Mesendoderm (in vitro differentiated cells): Measurements from ENCODE around the gene MED13.

ENCODE experiments used
- DNase-seq: peaks from one replicate; pipeline ENCODE4 v3.0.0; 2013
- H2AK5ac ChIP-seq: 2 replicates; pipeline ENCODE4 v1.6.1; 2013; ENCODE audit warnings: low read length, inconsistent platforms
- H2BK120ac ChIP-seq: 2 replicates; pipeline ENCODE4 v1.6.1; 2013; ENCODE audit warnings: low read depth, mild to moderate bottlenecking, low read length, moderate library complexity, mixed read lengths
- H2BK15ac ChIP-seq: replicated peaks from 2 replicates; pipeline ENCODE4 v1.6.1; 2013; ENCODE audit warnings: low read depth, mild to moderate bottlenecking, moderate library complexity
- H2BK5ac ChIP-seq: 2 replicates; pipeline ENCODE4 v1.6.1; 2013; ENCODE audit warnings: low read length, inconsistent platforms
- H3K18ac ChIP-seq: 2 replicates; pipeline ENCODE4 v1.6.1; 2013; ENCODE audit warnings: mild to moderate bottlenecking, low read length, mixed read lengths
- H3K23ac ChIP-seq: one replicate; pipeline ENCODE4 v1.6.1; 2013; ENCODE audit warnings: low read length
- H3K27ac ChIP-seq: 2 replicates; pipeline ENCODE4 v1.5.1; 2013; ENCODE audit warnings: low read depth, mild to moderate bottlenecking, inconsistent platforms, low read length, moderate library complexity
- H3K27me3 ChIP-seq: 2 replicates; pipeline ENCODE4 v1.6.1; 2013; ENCODE audit warnings: low read length, control low read depth, mild to moderate bottlenecking, inconsistent platforms; ENCODE audit not compliant: insufficient read depth, poor library complexity
- H3K36me3 ChIP-seq: 2 replicates; pipeline ENCODE4 v1.6.1; 2013; ENCODE audit warnings: low read length, inconsistent platforms; ENCODE audit not compliant: control insufficient read depth, insufficient read depth
- H3K4ac ChIP-seq: one replicate; pipeline ENCODE4 v1.6.1; 2013; ENCODE audit warnings: low read depth, mild to moderate bottlenecking, low read length, moderate library complexity
- H3K4me1 ChIP-seq: 2 replicates; pipeline ENCODE4 v1.6.1; 2013; ENCODE audit warnings: low read depth, low read length, inconsistent platforms; ENCODE audit not compliant: control insufficient read depth
- H3K4me2 ChIP-seq: 2 replicates; pipeline ENCODE4 v1.6.1; 2013; ENCODE audit warnings: low read length
- H3K4me3 ChIP-seq: 2 replicates; pipeline ENCODE4 v1.5.1; 2013; ENCODE audit warnings: mild to moderate bottlenecking, low read length
- H3K56ac ChIP-seq: one replicate; pipeline ENCODE4 v1.6.1; 2013; ENCODE audit warnings: low read length
- H3K79me1 ChIP-seq: 2 replicates; pipeline ENCODE4 v1.6.1; 2013; ENCODE audit warnings: low read length, inconsistent platforms
- H3K79me2 ChIP-seq: 2 replicates; pipeline ENCODE4 v1.6.1; 2013; ENCODE audit warnings: mild to moderate bottlenecking, low read length; ENCODE audit not compliant: control insufficient read depth, insufficient read depth
- H3K9ac ChIP-seq: 2 replicates; pipeline ENCODE4 v1.6.1; 2013; ENCODE audit warnings: low read length, inconsistent platforms
- H4K5ac ChIP-seq: one replicate; pipeline ENCODE4 v1.6.1; 2013; ENCODE audit warnings: low read length
- H4K8ac ChIP-seq: one replicate; pipeline ENCODE4 v1.6.1; 2013; ENCODE audit warnings: low read depth, mild to moderate bottlenecking, control low read depth, low read length, moderate library complexity
- WGBS: extraction: QIAGEN DNeasy Blood & Tissue Kit; methylation state at CpG from one replicate; pipeline ENCODE4 v1.1.7; 2013; ENCODE audit warnings: low lambda C conversion rate, missing lambda C conversion rate; ENCODE audit not compliant: insufficient coverage; ENCODE audit errors: extremely low coverage; 5-methylcytosine and 5-hydroxymethylcytosine counted together

Gene MED13

GRCh38 chr17:62062302-62062701, 2.8 kb downstream of the MED13 start:
- DNase-seq: no peak
- H3K23ac ChIP-seq: no peak overlapping the region
- no peak overlapping the region for H3K18ac ChIP-seq
- H3K79me2 ChIP-seq: peaks cover 48% of the 10 kb centered on the region
- H3K36me3 ChIP-seq: no peaks in the 10 kb centered on the region
- peaks cover 1% of the 10 kb centered on the region for H3K4me1 ChIP-seq
- no peak overlapping the region for H2AK5ac ChIP-seq
- H4K5ac ChIP-seq: no peak overlapping the region
- H2BK120ac ChIP-seq: no peak overlapping the region
- H4K8ac ChIP-seq: no peak overlapping the region
- H3K4me2 ChIP-seq: no peak overlapping the region
- H3K9ac ChIP-seq: peak overlapping the region; percentile 21
- H2BK15ac ChIP-seq: no peak overlapping the region
- no peak overlapping the region for H3K27ac ChIP-seq
- H3K4me3 ChIP-seq: no peak overlapping the region
- H3K27me3 ChIP-seq: no peaks in the 10 kb centered on the region
- no peaks in the 10 kb centered on the region for H3K79me1 ChIP-seq
- WGBS: no CpG with 5 or more reads among the region's 1 CpG
- no peak overlapping the region for H3K4ac ChIP-seq
- H3K56ac ChIP-seq: no peak overlapping the region
- no peak overlapping the region for H2BK5ac ChIP-seq

- Histone ChIP-seq H3K18ac (no peak overlapping the region), H3K36me3 (no peaks in the 10 kb centered on the region), H2BK120ac (no peak overlapping the region), H3K79me2 (peaks cover 53% of the 10 kb centered on the region), H3K4ac (no peak overlapping the region), H2BK5ac (no peak overlapping the region), H3K4me2 (no peak overlapping the region), H4K5ac (no peak overlapping the region), H3K27ac (no peak overlapping the region), H3K79me1 (peaks cover 3% of the 10 kb centered on the region), H3K9ac (no peak overlapping the region), H3K56ac (no peak overlapping the region), H3K27me3 (no peaks in the 10 kb centered on the region), H4K8ac (no peak overlapping the region), H3K23ac (no peak overlapping the region), H2BK15ac (no peak overlapping the region), H3K4me1 (peaks cover 1% of the 10 kb centered on the region), H2AK5ac (no peak overlapping the region), H3K4me3 (no peak overlapping the region)
- no CpG with 5 or more reads among the region's 3 CpGs for WGBS
- no peak for DNase-seq
Observed at GRCh38 chr17:62059414-62059813, 5.7 kb downstream of the MED13 start.

- Histone ChIP-seq H2BK15ac (no peak overlapping the region), H3K23ac (no peak overlapping the region), H2AK5ac (no peak overlapping the region), H3K4me2 (no peak overlapping the region), H4K5ac (no peak overlapping the region), H3K27me3 (no peaks in the 10 kb centered on the region), H3K79me1 (peaks cover 3% of the 10 kb centered on the region), H3K27ac (no peak overlapping the region), H3K4ac (no peak overlapping the region), H3K4me3 (no peak overlapping the region), H2BK120ac (no peak overlapping the region), H4K8ac (no peak overlapping the region), H3K9ac (no peak overlapping the region), H3K56ac (no peak overlapping the region), H3K36me3 (no peaks in the 10 kb centered on the region), H3K79me2 (peaks cover 47% of the 10 kb centered on the region), H2BK5ac (no peak overlapping the region), H3K18ac (no peak overlapping the region), H3K4me1 (peaks cover 1% of the 10 kb centered on the region)
- WGBS: no CpG with 5 or more reads among the region's 4 CpGs
- DNase-seq: no peak
Observed at GRCh38 chr17:62058611-62059010, 6.5 kb downstream of the MED13 start.

DNA sequence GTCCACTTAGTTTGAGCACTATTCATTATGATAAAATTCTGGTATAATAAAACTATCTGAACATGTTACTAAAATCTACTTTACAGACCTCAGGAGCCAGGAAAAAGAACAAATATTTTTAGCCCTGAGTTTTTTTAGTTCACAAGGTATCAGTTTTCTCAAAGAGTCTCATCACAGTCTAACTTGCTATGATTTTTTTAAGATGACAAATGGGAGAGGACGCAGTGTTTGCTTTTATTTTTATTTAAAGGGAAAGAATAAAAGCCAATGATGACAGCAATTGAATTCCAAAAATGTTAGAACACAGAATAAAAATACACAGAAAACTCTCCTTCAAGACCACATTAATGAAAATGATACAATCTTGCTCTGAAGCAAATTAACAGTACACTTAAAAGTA, 7.4 kb downstream of the MED13 start:
- DNase-seq: no peak
- H3K23ac ChIP-seq: no peak overlapping the region
- no peak overlapping the region for H2BK120ac ChIP-seq
- H3K4me2 ChIP-seq: no peak overlapping the region
- H2AK5ac ChIP-seq: no peak overlapping the region
- peaks cover 39% of the 10 kb centered on the region for H3K79me2 ChIP-seq
- no peak overlapping the region for H3K27ac ChIP-seq
- no peaks in the 10 kb centered on the region for H3K27me3 ChIP-seq
- no peak overlapping the region for H3K18ac ChIP-seq
- no peak overlapping the region for H4K5ac ChIP-seq
- H3K56ac ChIP-seq: no peak overlapping the region
- H3K9ac ChIP-seq: no peak overlapping the region
- H2BK5ac ChIP-seq: no peak overlapping the region
- no peak overlapping the region for H4K8ac ChIP-seq
- no peak overlapping the region for H3K4me3 ChIP-seq
- no peak overlapping the region for H3K4ac ChIP-seq
- no CpG with 5 or more reads among the region's 1 CpG for WGBS
- H3K36me3 ChIP-seq: no peaks in the 10 kb centered on the region
- H3K79me1 ChIP-seq: peaks cover 3% of the 10 kb centered on the region
- H2BK15ac ChIP-seq: no peak overlapping the region
- no peaks in the 10 kb centered on the region for H3K4me1 ChIP-seq

DNA sequence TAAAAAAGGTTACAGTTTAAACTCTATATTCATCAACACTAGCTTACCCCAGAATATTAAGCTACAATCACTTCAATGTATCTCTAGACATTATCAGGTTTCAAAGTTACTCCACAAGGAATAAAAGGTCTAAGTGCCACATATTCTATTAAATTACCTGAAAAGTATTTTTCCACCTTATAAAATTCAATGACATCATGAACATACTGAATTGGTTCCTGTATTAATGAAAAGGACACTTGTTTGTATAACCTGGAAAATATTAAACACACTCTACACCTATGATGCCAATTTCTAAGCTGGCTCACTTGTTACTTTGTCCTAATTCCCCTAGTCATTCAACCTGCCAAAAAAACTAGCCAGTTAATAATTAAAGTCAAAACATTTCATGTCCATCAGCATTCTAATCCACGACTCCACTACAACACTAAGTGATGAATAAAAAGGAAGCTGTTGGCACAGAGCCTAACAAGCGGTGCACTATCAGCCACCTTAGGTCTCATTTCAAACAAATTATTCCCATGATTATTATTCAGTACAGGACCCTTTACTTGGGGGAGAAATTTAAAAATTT, 12.2 kb downstream of the MED13 start:
- no peak overlapping the region for H3K4me2 ChIP-seq
- H2BK120ac ChIP-seq: no peak overlapping the region
- H4K5ac ChIP-seq: no peak overlapping the region
- DNase-seq: no peak
- H2AK5ac ChIP-seq: no peak overlapping the region
- no peaks in the 10 kb centered on the region for H3K4me1 ChIP-seq
- H3K79me2 ChIP-seq: peaks cover 18% of the 10 kb centered on the region
- no peak overlapping the region for H3K56ac ChIP-seq
- no peak overlapping the region for H2BK5ac ChIP-seq
- H3K4ac ChIP-seq: no peak overlapping the region
- WGBS: no CpG with 5 or more reads among the region's 2 CpGs
- peaks cover 4% of the 10 kb centered on the region for H3K79me1 ChIP-seq
- no peak overlapping the region for H4K8ac ChIP-seq
- no peak overlapping the region for H3K27ac ChIP-seq
- no peak overlapping the region for H3K9ac ChIP-seq
- H2BK15ac ChIP-seq: no peak overlapping the region
- H3K4me3 ChIP-seq: no peak overlapping the region
- no peak overlapping the region for H3K23ac ChIP-seq
- H3K36me3 ChIP-seq: no peaks in the 10 kb centered on the region
- H3K27me3 ChIP-seq: no peaks in the 10 kb centered on the region
- no peak overlapping the region for H3K18ac ChIP-seq

- Histone ChIP-seq H3K18ac (no peak overlapping the region), H3K27ac (no peak overlapping the region), H3K27me3 (no peaks in the 10 kb centered on the region), H3K4me3 (no peak overlapping the region), H3K4me2 (no peak overlapping the region), H2BK5ac (no peak overlapping the region), H3K36me3 (peaks cover 1% of the 10 kb centered on the region), H3K79me2 (peaks cover 16% of the 10 kb centered on the region), H3K9ac (no peak overlapping the region), H4K5ac (no peak overlapping the region), H2AK5ac (no peak overlapping the region), H3K23ac (no peak overlapping the region), H2BK15ac (no peak overlapping the region), H2BK120ac (no peak overlapping the region), H3K56ac (no peak overlapping the region), H4K8ac (no peak overlapping the region), H3K4me1 (no peaks in the 10 kb centered on the region), H3K4ac (no peak overlapping the region), H3K79me1 (peaks cover 5% of the 10 kb centered on the region)
- no peak for DNase-seq
- WGBS: no CpG with 5 or more reads among the region's 2 CpGs
Observed at GRCh38 chr17:62051053-62051452, 14.0 kb downstream of the MED13 start.
